ENCODE data around the gene HES4. TPM values are rescaled to one million over a fixed set of nuclear protein-coding genes. Genes with fewer than 3 reads are reported as not detected.

HES4 gene
- polyA plus RNA-seq, 1 of the 3 experiments (the other 2 are of a cell fraction): 4.7 TPM

DNA sequence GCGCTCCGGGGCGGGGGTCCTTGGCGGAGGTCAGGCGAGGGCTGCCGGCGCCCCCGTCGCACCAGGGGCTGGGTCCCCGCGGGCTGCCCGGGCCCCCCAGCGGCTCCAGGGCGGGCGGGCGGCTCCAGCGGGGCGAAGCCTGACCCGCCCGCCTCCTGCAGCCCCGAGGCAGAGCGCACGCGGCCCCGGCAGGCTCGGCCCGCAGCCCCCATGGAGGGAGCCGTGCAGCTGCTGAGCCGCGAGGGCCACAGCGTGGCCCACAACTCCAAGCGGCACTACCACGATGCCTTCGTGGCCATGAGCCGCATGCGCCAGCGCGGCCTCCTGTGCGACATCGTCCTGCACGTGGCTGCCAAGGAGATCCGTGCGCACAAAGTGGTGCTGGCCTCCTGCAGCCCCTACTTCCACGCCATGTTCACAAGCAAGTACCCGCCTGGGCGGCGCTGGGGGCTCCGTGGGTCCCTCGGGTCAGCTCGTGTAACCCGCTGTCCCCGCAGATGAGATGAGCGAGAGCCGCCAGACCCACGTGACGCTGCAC, 38.7 kb downstream of the HES4 start:
- no peaks in the 10 kb centered on the region for H3F3A ChIP-seq (replicated peaks; ENCODE audit: insufficient read depth)
- peak; percentile 77 for DNase-seq
- peaks cover 4 to 17% of the 10 kb centered on the region in 2 experiments; a peak in 2 of 4 replicates for H3K4me1 ChIP-seq (ENCODE audit: control insufficient read depth in 1 of 2, insufficient read depth in 2 of 2, low read depth in 1 of 2, low read length in 1 of 2)
- ChIA-PET CTCF (interaction anchor here (0.7 to 1.9 kb wide), 6 partner anchors 9 to 41 kb away, joined by 3 to 6 read pairs (median 4); no protein-coding TSS in a partner anchor), POLR2A (interaction anchor here (0.8 kb wide), 1 partner anchor 56 kb away, joined by 4 read pairs; no protein-coding TSS in a partner anchor)
- H3K79me2 ChIP-seq (ENCODE audit: insufficient read depth): peaks cover 21% of the 10 kb centered on the region
- H3K4me3 ChIP-seq (ENCODE audit: low read depth in 2 of 2, low read length in 1 of 2): peak overlapping the region; percentile 57 to 75; a peak in 3 of 4 replicates
- peak overlapping the region; percentile 62; the same call in 1 of the 2 replicates for H3K4me2 ChIP-seq
- H3K9me3 ChIP-seq: no peaks in the 10 kb centered on the region
- peak; percentile 40; the same call in 1 of the 2 replicates for TF ChIP-seq MXI1 (IDR thresholded peaks at IDR 0.05; ENCODE audit: low read depth, low read length)
- TF ChIP-seq JUND (IDR thresholded peaks at IDR 0.05): no peak
- TF ChIP-seq, protein P1, sequence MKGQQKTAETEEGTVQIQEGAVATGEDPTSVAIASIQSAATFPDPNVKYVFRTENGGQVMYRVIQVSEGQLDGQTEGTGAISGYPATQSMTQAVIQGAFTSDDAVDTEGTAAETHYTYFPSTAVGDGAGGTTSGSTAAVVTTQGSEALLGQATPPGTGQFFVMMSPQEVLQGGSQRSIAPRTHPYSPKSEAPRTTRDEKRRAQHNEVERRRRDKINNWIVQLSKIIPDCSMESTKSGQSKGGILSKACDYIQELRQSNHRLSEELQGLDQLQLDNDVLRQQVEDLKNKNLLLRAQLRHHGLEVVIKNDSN (IDR thresholded peaks at IDR 0.05; ENCODE audit: borderline replicate concordance, low read depth): no peak
- WGBS (ENCODE audit: low lambda C conversion rate): 88% methylated on average over 10 of the region's 56 CpGs
- H3K27me3 ChIP-seq (ENCODE audit: insufficient read depth): no peaks in the 10 kb centered on the region
- no peak overlapping the region; a peak in 1 of 4 replicates for H3K27ac ChIP-seq (ENCODE audit: low read depth in 2 of 2, low read length in 1 of 2)
- no peak overlapping the region for H2AFZ ChIP-seq (ENCODE audit: low read depth)
- no peaks in the 10 kb centered on the region for H3K9me2 ChIP-seq
- H3K9ac ChIP-seq: no peak overlapping the region
- H4K20me1 ChIP-seq (ENCODE audit: insufficient read depth): no peaks in the 10 kb centered on the region
- peaks cover 0 to 23% of the 10 kb centered on the region in 2 experiments for H3K36me3 ChIP-seq (replicated peaks in 1 of 2; ENCODE audit: control insufficient read depth in 1 of 2, insufficient read depth in 2 of 2, low read length in 1 of 2)

DNA sequence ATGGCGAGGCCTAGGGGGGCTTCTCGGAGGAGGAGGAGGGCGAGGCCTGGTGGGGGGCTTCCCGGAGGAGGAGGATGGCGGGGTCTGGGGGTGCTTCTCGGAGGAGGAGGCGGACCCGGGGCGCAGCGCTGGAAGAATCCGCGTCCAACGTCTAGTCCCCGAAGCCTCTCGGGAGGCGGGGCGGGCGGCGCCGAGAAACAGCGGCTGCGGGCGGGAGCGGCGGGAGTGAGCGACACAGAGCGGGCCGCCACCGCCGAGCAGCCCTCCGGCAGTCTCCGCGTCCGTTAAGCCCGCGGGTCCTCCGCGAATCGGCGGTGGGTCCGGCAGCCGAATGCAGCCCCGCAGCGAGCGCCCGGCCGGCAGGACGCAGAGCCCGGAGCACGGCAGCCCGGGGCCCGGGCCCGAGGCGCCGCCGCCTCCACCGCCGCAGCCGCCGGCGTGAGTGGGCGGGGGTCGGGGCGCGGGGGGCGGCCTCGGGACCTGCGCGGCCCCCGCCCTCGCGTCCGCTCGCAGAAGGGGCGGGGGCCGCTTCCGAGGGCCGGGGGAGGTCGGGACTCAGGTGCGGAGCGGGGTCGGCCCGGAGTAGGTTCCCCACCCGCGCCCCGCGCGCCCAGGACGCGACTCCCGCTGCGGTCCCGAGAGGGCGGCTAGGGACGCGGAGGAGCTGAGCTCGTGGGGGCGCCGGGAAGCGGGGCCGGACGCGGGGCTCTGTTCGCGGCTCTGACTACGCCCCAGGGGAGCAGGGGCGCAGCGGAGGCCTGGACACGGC, 39.4 kb downstream of the HES4 start, which contains the start of gene KLHL17:
KLHL17 (plus strand) TSS at position 222 of the 769 bp plus-strand sequence; CDS start at position 332, 110 bp downstream.
- under 1% methylated on average over 20 of the region's 109 CpGs for WGBS (ENCODE audit: low lambda C conversion rate)
- Histone ChIP-seq H3K4me2 (peak within 1 kb of the TSS; percentile 62; the same call in 1 of the 2 replicates), H4K20me1 (ENCODE audit: insufficient read depth) (no peaks in the 10 kb centered on the region), H3K9me3 (no peaks in the 10 kb centered on the region), H3F3A (replicated peaks; ENCODE audit: insufficient read depth) (no peaks in the 10 kb centered on the region), H3K9me2 (no peaks in the 10 kb centered on the region), H3K9ac (peak within 1 kb of the TSS; percentile 36; the same call in 1 of the 2 replicates), H3K4me3 (ENCODE audit: low read depth in 2 of 2, low read length in 1 of 2) (peak within 1 kb of the TSS; percentile 57 to 75), H3K4me1 (ENCODE audit: control insufficient read depth in 1 of 2, insufficient read depth in 2 of 2, low read depth in 1 of 2, low read length in 1 of 2) (peaks cover 4 to 17% of the 10 kb centered on the region in 2 experiments; a peak in 2 of 4 replicates), H2AFZ (ENCODE audit: low read depth) (no peak within 1 kb of the TSS), H3K36me3 (replicated peaks in 1 of 2; ENCODE audit: control insufficient read depth in 1 of 2, insufficient read depth in 2 of 2, low read length in 1 of 2) (peaks cover 0 to 30% of the 10 kb centered on the region in 2 experiments), H3K79me2 (ENCODE audit: insufficient read depth) (peaks cover 21% of the 10 kb centered on the region), H3K27me3 (ENCODE audit: insufficient read depth) (no peaks in the 10 kb centered on the region), H3K27ac (ENCODE audit: low read depth in 2 of 2, low read length in 1 of 2) (peak within 1 kb of the TSS in 1 of 2 experiments; percentile 47; a peak in 2 of 4 replicates)
- ChIA-PET CTCF (interaction anchor here (1.1 to 1.9 kb wide), 4 partner anchors 19 to 42 kb away, joined by 3 to 6 read pairs (median 4); no protein-coding TSS in a partner anchor), POLR2A (interaction anchor here (0.8 kb wide), 1 partner anchor 55 kb away, joined by 4 read pairs; no protein-coding TSS in a partner anchor)
- TF ChIP-seq GABPA (IDR thresholded peaks at IDR 0.05; ENCODE audit: low read depth): peak; percentile 39; the same call in 1 of the 2 replicates
- TF ChIP-seq, protein P2, sequence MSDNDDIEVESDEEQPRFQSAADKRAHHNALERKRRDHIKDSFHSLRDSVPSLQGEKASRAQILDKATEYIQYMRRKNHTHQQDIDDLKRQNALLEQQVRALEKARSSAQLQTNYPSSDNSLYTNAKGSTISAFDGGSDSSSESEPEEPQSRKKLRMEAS (IDR thresholded peaks at IDR 0.05; ENCODE audit: low read depth): no peak
- TF ChIP-seq MEF2A (IDR thresholded peaks at IDR 0.05; ENCODE audit: borderline replicate concordance, low read depth): no peak
- TF ChIP-seq, protein P3, sequence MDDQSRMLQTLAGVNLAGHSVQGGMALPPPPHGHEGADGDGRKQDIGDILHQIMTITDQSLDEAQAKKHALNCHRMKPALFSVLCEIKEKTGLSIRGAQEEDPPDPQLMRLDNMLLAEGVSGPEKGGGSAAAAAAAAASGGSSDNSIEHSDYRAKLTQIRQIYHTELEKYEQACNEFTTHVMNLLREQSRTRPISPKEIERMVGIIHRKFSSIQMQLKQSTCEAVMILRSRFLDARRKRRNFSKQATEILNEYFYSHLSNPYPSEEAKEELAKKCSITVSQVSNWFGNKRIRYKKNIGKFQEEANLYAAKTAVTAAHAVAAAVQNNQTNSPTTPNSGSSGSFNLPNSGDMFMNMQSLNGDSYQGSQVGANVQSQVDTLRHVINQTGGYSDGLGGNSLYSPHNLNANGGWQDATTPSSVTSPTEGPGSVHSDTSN (IDR thresholded peaks at IDR 0.05): peak; percentile 60
- TF ChIP-seq, protein P4, sequence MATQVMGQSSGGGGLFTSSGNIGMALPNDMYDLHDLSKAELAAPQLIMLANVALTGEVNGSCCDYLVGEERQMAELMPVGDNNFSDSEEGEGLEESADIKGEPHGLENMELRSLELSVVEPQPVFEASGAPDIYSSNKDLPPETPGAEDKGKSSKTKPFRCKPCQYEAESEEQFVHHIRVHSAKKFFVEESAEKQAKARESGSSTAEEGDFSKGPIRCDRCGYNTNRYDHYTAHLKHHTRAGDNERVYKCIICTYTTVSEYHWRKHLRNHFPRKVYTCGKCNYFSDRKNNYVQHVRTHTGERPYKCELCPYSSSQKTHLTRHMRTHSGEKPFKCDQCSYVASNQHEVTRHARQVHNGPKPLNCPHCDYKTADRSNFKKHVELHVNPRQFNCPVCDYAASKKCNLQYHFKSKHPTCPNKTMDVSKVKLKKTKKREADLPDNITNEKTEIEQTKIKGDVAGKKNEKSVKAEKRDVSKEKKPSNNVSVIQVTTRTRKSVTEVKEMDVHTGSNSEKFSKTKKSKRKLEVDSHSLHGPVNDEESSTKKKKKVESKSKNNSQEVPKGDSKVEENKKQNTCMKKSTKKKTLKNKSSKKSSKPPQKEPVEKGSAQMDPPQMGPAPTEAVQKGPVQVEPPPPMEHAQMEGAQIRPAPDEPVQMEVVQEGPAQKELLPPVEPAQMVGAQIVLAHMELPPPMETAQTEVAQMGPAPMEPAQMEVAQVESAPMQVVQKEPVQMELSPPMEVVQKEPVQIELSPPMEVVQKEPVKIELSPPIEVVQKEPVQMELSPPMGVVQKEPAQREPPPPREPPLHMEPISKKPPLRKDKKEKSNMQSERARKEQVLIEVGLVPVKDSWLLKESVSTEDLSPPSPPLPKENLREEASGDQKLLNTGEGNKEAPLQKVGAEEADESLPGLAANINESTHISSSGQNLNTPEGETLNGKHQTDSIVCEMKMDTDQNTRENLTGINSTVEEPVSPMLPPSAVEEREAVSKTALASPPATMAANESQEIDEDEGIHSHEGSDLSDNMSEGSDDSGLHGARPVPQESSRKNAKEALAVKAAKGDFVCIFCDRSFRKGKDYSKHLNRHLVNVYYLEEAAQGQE (IDR thresholded peaks at IDR 0.05; ENCODE audit: low read depth, low read length): 0 out of 2 replicates have a peak, but pooled peaks have one; percentile 26
- DNase-seq: peak; percentile 94
